Left lung (tissue), 10 donors: ENCODE results near the gene COX8A. TPM values are rescaled to one million over a fixed set of nuclear protein-coding genes. Genes with fewer than 3 reads are reported as not detected.

Experiments used
- ATAC-seq: fragments of 200-7000 bp; cut with Tn5 transposase; one replicate; pipeline ENCODE4 v1.9.1; 2020; ENCODE audit warnings: moderate library complexity
- DNase-seq, 4 donors: peaks; one replicate each; pipeline ENCODE4 v3.0.0-alpha.2; 2013 to 2020
- H3K27ac ChIP-seq, 2 donors: fragments of 200-600 bp; sonication (generic) in 1 of 2; one replicate each; pipeline versions ENCODE4 v1.5.0 to v1.8.0; 2020 to 2021
- H3K27me3 ChIP-seq, 2 donors: fragments of 200-600 bp; sonication (generic) in 1 of 2; one replicate each; pipeline versions ENCODE4 v1.5.0 to v1.8.0; 2020 to 2021
- H3K36me3 ChIP-seq, 2 donors: fragments of 200-600 bp; sonication (generic) in 1 of 2; one replicate each; pipeline versions ENCODE4 v1.5.0 to v1.8.0; 2020 to 2021
- H3K4me1 ChIP-seq, 2 donors: fragments of 200-600 bp; one replicate each; pipeline ENCODE4 v1.8.0; 2021
- H3K4me3 ChIP-seq, 2 donors: fragments of 200-600 bp; sonication (generic) in 1 of 2; one replicate each; pipeline versions ENCODE4 v1.5.0 to v1.8.0; 2020 to 2021; ENCODE audit warnings: mild to moderate bottlenecking in 1 of 2
- H3K9me3 ChIP-seq, 2 donors: fragments of 200-600 bp; sonication (generic) in 1 of 2; one replicate each; pipeline versions ENCODE4 v1.5.0 to v1.8.0; 2020 to 2021
- intact Hi-C, 2 donors: fragments of 100-400 bp; cut with DNase I; formaldehyde crosslinking; loops; one replicate each; pipeline versions ENCODE4 v1.11.2 to v1.14.2; 2022
- polyA plus RNA-seq, 6 donors: library from polyadenylated mRNA; unstranded; fragments of 120-200 nt; gene quantifications; one replicate each; pipeline ENCODE4 v1.2.1, GENCODE V29; 2013; ENCODE audit not compliant: insufficient read length in 6 of 6
- total RNA-seq, 2 donors: library from RNA; stranded (reverse); fragmentation: NEBNext Ultra II Directional; extraction: Animal tissue kit (Norgen Biotek cat#: 25700); gene quantifications; one replicate each; pipeline ENCODE4 v1.2.1, GENCODE V29; 2021
- TF ChIP-seq, protein P1 (sequence below), 2 donors: fragments of 200-600 bp; sonication (generic) in 1 of 2; IDR thresholded peaks; one replicate each; pipeline versions ENCODE4 v1.5.0 to v1.8.0; 2021; ENCODE audit warnings: antibody characterized with exemption in 2 of 2
- donor health status: DM: no; HTN: yes; CAD: no.
- donor health status: DM: no; HTN: no; CAD: no.

Gene COX8A
- total and polyA plus RNA-seq, 8 donors: 135 to 281 (median 178) TPM

DNA sequence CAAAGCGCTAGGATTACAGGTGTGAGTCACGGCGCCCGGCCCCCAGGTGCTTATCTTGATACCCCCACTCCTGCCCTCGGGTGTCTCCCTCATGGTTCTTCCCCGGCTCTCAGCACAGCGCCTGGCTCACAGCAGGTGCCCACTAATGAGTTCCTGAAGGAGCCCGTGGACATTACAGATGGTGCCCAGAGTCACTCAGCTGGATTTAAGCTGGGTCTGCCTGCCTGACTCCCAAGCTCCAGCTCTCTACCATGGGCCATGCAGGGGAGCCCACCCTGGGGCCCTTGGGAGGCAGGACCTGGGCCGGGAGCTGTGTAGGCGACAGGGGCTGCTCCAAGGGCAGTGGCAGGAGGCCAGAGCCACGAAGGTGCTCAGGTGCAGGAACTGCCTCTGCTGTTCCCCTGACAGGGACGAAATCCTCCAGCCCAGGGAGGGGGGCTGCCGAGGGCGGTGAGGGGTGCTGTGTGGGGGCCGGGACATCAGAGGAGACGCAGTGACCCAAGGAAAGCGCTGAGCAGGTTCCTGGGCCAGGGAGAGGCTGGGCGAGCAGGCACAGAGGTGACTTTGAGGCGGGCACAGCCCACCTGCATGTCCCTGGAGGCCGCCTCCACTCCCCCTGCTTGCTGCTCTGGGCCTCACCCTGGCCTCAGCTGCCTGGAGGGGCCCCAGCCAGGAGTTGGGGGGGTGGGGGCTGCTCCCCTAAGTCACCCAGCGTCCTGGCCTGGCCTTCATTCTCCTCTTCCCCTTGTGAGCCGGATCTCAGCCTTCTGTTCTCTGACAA, 46.7 kb downstream of the COX8A start:
- Histone ChIP-seq H3K27ac (no peak overlapping the region), H3K27me3 (no peaks in the 10 kb centered on the region), H3K9me3 (no peaks in the 10 kb centered on the region), H3K4me3 (no peak overlapping the region), H3K36me3 (no peaks in the 10 kb centered on the region), H3K4me1 (no peaks in the 10 kb centered on the region)
- DNase-seq: no peak
- no peak for ATAC-seq
- TF ChIP-seq, protein P1, sequence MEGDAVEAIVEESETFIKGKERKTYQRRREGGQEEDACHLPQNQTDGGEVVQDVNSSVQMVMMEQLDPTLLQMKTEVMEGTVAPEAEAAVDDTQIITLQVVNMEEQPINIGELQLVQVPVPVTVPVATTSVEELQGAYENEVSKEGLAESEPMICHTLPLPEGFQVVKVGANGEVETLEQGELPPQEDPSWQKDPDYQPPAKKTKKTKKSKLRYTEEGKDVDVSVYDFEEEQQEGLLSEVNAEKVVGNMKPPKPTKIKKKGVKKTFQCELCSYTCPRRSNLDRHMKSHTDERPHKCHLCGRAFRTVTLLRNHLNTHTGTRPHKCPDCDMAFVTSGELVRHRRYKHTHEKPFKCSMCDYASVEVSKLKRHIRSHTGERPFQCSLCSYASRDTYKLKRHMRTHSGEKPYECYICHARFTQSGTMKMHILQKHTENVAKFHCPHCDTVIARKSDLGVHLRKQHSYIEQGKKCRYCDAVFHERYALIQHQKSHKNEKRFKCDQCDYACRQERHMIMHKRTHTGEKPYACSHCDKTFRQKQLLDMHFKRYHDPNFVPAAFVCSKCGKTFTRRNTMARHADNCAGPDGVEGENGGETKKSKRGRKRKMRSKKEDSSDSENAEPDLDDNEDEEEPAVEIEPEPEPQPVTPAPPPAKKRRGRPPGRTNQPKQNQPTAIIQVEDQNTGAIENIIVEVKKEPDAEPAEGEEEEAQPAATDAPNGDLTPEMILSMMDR (IDR thresholded peaks at IDR 0.05): no peak
- intact Hi-C loops: no loop called here

DNA sequence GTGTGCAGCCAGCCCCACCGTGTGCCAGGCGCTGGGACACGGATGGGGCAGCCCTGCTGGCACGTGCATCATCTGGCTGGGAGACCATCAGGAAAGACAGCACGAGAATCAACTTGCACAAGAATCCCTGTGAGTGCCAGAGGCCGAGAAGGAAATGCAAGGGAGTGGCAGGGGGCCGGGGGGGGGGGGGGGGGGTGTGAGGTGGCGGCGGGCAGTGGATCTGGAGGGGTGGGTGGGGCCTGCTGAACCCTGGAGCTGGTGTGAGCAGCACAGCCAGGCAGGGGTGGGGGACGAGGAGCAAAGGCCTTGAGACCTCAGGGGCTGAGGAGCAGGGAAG, 47.3 kb downstream of the COX8A start:
- no peak for DNase-seq
- TF ChIP-seq, protein P1 (IDR thresholded peaks at IDR 0.05): no peak
- no peak for ATAC-seq
- Histone ChIP-seq H3K27me3 (no peaks in the 10 kb centered on the region), H3K4me3 (no peak overlapping the region), H3K36me3 (no peaks in the 10 kb centered on the region), H3K9me3 (no peaks in the 10 kb centered on the region), H3K4me1 (no peaks in the 10 kb centered on the region), H3K27ac (no peak overlapping the region)
- intact Hi-C loops: no loop called here

DNA sequence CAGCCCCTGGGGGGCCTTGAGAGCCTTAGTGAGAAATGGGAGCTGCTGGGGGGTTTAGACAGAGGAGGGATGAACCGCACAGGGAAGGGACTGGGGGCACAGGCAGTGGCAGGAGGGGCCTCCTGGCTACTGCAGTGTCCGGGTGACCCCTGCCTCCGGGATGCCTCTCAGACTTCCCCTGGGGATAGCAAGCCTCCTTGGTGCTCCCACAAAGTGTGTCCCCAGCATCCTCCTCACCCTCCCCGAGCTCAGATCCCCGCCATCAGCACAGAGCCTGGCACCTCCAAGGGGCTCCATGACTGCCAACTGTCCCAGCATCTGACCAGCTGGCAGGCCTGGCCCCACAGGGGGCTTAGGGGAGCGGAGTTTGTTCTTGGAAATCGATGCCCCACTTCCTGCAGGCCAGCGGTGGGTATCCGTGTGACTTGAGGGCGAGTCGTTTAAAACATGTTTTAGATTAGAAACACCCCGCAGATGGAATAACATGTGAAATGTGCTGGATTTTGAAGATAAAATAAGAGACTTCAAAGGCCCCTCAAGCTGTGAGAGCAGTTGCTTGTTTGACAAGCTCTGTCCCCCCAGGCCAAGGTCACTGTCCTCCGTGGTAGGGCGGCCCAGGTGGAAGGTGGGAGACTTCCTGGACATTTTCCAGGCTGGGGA, 47.8 kb downstream of the COX8A start:
- H3K9me3 ChIP-seq: no peaks in the 10 kb centered on the region
- no peaks in the 10 kb centered on the region for H3K27me3 ChIP-seq
- no peak for ATAC-seq
- TF ChIP-seq, protein P1 (IDR thresholded peaks at IDR 0.05): no peak
- DNase-seq: no peak
- H3K27ac ChIP-seq: no peak overlapping the region
- intact Hi-C loops: no loop called here
- no peak overlapping the region for H3K4me3 ChIP-seq
- no peaks in the 10 kb centered on the region for H3K4me1 ChIP-seq
- H3K36me3 ChIP-seq: no peaks in the 10 kb centered on the region

DNA sequence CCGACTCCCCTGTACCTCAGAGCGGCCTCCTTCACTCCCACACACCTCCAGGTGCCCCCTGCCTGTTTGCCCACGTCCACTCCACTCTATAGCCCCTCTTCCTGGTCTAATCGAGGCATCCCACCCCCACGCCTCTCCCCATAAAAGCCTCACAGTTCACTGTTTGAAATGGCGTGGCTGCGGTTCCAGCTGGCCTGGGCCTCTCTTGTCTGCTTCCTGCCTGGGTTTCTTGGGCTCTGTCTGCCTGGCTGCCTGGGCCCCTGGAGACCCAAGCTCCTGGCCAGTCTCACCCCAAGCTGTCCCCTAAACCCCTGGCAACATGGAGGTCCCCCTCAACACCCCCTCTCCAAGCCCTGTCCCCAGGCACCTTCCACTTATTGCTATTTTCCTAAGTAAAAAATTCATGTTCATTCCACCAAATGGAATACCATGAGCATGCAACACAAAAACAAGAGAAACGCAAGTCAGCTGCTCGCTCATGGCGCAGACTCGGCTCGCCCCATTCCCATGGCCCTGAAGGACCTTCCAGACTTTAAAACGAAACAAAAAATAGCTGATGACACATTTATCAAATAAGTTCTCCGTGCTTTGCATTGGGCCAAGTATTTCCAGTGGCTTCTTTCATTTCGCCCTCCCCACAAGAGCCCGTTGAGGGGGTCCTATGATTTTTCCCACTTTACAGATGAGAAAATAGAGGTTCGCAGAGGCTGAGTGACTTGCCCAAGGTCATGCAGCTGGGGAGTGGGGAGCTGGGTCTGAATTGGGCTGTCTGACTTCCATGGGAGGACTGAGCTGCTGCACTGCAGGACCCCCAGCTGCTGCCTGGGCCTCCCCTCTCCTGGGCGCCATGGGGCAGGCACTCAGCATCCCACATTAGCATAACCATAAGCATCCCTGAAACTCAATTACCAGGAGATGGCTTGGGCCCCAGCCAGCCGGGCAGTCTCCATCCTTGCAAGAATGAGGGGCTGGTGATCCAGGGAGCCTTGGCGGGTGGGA, 49.6 kb downstream of the COX8A start:
- TF ChIP-seq, protein P1 (IDR thresholded peaks at IDR 0.05): no peak
- Histone ChIP-seq H3K4me3 (no peak overlapping the region), H3K36me3 (no peaks in the 10 kb centered on the region), H3K9me3 (no peaks in the 10 kb centered on the region), H3K27me3 (peaks cover 0 to 15% of the 10 kb centered on the region in 2 donors), H3K27ac (no peak overlapping the region), H3K4me1 (peaks cover 5 to 15% of the 10 kb centered on the region in 2 donors)
- intact Hi-C loops: no loop called here
- DNase-seq: no peak
- no peak for ATAC-seq
